GM18520 (cell line): Measurements from ENCODE around the gene SLC38A7.
A peak's percentile ranks its signal among the peaks of the same experiment; 100 is the strongest.
"Not testable (repeated sequence)": the region's sequence is repeated elsewhere in the genome, so short reads cannot be mapped to it uniquely, and the experiment has no call there.

Experiments used
- ATAC-seq: cut with Tn5 transposase; IDR thresholded peaks from one replicate; pipeline ENCODE4 v1.9.1; 2021; ENCODE audit not compliant: unreplicated experiment

The SLC38A7 gene

DNA sequence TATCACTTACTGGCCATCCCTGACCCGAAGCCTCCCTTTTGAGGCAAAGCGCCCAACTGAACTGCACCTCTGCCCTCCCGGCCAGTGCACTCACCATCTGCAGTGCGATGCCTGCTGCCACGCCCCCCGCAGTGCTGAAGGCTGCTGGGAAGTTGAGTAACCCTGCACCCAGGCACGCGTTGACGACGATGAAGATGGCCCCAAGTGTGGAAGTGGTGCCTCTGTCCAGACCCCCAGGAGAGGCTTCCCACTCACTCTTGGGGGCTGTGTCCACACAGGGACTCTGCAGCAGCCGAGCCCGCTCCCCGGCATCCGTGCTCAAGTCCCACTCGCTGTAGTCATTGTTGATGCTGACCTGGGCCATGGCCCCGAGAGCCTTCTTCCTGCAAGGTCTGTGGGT is 4.8 kb downstream of the SLC38A7 start:
- no peak for ATAC-seq

DNA sequence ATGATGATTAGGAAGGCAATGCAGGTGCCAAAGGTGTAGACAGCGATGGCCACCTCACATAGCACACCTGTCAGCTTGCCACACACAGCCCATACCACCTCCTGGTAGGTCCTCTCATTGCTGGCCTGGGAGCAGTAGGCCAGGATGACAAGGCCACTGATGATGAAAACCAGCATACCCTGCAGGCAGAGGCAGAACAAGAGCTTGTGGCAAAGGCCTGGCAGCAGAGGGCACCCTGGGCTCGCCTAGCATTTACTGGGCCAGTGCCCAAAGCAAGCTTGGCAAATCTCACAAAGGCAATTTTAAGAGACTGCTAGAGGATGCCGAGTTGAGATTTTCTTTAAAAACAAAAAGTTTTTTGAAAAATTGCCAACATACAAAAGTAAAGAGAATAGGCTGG is 5.9 kb downstream of the SLC38A7 start:
- no peak for ATAC-seq

DNA sequence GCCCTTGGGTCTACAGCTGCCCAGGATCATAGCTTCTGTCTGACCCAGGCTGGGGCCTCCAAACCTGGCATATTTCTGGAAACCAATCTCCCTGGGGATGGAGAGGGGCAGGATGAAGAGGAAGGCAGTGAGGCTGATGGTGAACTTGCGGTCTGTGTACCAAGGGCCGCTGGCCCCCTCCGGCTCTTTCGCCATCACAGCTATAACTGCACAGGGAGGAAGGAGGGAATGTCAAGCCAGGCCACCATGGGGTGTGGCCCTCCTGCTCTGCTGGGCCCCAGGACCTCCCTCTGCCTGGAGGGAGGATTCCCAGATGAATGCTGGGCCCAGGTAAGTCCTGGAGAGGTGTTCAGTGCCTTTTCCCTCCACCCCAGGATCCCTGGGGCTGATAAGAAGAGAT is 6.3 kb downstream of the SLC38A7 start:
- ATAC-seq, result no peak

DNA sequence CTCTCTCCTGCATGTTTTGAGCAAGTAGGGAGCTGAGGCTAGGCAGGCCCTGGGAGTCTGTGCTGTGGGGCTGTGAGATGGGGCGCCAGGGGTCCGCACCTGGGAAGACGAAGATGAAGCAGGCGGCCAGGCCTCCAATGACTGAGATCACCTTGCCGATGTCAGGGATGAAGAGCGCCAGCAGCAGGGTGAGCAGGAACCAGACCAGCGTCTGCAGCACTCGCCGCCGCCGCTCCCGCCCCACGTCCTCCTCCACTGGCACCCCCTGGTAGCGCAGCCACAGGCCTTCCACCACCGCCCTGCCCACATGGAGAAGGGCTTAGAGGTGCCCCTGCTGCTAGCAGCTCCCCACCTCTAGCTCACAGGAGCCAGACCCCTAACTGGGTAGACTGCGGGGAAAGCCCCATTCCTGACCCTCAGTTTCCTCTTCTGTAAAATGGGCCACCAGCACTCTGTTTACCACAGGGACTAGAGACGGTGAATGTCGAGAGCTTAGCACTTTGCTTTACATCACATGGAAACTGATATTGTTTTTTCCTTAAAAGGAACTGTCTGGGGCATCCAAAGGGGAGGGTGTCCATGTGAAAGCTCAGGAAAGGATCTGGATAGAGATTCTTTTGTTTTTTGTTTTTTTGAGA is 13.5 kb downstream of the SLC38A7 start:
- no peak for ATAC-seq

DNA sequence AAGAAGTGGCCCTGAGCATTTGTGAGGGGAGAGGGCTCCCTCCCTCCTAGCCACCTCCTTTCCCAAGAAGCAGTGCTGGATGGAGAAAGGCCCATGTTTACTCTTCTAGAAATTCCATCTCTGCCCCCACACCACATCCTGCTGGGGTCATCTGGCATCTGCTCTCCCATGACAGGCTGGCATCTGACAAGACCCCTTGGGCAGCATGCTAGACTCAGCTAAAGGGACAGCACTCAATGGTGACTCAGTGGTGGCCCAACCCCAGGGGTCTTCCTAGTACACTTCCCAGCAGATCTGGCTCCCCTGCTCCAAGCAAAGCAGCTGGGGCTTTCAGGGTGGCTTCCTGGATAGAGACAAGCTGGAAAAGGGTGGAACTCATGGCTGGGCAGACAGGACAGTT is 14.4 kb downstream of the SLC38A7 start:
- no peak for ATAC-seq

DNA sequence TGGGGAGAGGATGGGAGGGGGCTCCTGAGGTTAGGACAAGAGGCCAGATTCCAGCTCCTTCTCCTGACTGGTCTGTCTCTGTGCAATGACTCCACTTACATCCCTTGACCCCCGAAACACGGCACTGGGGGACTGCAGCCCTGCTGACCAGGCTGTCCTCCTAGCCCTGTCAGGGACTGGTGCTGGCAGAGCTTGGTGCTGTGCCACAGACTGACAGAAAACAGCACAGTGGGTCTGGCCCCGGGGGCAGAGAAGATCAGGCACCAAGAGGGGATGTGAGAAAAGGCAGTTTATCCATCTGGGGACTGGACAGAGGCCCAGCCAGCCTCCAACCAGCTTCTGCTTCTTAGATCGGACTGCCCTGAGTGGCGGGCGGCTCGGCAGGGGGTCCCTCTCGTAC is 19.4 kb downstream of the SLC38A7 start:
- no peak for ATAC-seq

DNA sequence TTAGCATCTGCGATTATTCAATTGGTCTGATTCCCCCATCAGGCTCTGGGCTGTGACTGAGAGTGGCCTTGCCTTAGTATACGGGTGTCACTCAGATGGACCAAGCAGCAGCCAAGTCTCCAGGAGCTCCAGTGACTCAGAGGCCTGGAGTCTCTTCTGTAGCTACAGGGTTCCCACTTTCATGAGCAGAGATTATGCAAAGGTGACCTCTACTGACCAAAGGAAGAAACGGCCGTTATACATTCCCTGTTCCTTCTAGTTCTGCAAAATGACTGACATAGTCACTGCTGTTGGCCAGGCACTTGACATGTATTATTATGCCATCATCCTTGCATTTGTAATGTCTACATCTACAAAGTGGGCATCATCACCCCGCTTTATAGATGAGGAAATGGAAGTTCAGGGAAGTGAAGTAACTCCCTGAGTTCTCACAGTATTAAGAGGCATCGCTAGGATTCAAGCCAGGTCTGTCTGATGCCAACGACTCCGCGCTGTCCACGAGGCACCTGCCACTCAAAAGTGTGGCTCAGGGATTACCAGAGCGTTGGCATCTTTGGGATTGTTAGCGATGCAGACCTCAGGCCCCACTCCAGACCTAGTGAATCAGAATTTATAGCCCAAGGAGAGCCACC is 23.3 kb downstream of the SLC38A7 start:
- ATAC-seq, result peak; percentile 84

DNA sequence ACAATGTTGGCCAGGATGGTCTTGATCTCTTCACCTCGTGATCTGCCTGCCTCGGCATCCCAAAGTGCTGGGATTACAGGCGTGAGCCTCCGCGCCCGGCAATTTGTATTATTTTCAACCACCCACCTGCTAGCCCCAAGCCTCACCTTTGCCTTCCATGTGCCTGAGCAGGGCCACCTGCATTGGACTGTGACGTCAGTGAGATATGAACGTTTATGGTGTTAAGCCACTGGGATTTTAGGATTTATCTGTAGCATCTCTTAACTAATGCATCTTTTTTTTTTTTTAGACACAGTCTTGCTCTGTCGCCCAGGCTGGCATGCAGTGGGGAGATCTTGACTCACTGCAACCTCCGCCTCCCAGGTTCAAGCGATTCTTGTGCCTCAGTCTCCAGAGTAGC is 24.7 kb downstream of the SLC38A7 start:
- ATAC-seq, result not testable (repeated sequence)

DNA sequence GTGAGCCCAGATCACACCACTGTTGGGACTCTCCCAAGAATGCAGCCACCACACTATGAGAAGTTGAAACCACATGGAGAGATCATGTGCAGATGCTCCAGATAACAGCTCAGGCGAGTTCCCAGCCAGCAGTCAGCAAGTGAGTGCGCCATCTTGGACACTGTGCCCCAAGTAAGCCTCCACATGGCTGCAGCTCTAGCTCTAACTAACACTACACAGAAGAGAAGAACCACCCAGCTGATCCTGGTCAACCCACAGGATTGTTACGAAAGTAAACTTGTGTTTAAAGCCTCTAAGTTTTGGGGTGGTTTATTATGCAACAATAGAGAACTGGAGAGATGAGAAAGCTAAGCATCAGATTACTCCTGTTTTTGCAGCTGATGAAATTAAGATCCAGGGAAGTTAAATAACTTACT is 25.8 kb downstream of the SLC38A7 start:
- no peak for ATAC-seq

DNA sequence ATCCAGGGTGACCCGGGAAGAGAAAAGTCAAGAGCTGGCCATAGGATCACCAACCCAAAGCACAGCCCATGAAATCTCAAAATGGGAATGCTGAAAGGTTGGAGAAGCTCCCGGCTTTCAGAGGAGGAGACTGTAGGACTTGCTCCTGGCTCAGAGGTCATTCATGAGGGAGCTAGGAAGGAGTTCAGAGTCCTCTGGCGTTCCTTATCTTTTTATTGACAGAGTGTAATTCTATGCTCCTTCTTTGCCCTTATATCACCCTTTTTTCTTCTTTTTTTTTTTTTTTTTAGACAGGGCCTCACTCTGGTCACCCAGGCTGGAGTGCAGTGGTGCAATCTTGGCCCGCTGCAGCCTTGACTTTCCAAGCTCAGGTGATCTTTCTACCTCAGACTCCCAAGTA is 27.7 kb downstream of the SLC38A7 start:
- no peak for ATAC-seq

DNA sequence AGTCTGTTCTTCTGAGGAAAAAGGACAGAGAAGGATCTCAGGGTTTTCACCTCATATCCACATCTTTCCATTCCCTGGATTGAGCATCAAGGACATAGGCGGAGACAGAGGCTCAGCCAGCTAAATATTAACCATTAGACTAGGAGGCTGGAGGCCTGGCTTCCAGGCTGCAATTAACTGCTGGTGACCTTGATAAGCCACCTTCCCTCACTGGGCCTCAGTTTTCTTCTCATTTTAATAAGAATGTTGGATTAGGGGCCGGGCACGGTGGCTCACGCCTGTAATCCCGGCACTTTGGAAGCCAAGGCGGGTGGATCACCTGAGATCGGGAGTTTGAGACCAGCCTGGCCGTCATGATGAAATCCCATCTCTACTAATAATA is 29.4 kb downstream of the SLC38A7 start:
- no peak for ATAC-seq

DNA sequence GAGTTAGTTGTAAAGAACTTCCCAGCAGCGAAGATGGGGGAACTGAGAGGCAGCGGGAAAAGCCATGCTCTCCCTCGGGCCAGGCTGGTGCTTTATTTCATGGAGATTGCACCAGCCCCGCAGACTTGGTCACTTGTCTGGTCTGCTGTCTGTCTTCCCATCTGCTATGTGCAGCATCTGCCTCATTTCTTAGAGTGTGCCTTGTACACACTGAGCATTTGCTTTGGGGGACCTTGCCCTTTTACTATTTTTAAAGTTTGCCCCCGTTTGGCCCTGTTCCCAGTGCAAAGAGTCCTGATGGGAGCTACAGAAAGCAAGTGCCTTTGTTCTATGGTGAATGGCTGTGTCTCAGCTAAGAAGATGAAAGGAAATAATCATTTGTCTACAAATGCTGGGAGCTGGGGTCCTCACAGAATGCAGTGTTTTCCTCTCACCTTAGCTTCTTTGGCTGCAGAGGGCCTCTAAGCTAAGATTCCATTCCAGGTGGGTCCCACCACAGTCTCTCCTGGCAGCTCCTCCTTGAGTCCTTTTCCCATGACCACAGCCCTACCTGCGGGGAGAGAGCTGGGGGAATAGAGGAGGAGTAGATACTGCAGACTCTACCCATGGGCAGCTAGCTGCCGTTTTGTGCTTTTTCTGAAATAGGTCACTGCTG is 29.9 kb downstream of the SLC38A7 start:
- ATAC-seq, result no peak

DNA sequence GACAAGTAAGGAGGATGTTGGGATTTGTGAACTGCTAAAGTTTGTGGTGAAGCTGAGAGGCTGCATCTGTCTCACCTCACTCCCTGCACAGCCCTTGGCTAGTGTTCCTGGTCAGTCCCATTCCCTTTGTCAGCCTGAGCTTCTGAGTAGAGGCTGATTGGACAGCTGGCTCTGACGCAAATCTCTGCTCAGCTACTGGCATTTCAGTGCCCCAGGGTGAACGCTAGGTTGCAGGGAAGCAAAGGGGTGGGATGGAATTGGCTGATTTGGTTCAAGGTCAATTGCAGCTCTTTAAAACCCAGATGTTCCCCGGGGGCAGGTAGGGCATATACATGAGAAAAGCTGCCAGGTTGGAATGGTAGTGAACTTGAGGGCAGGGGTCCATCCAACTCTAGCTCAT is 31.8 kb downstream of the SLC38A7 start:
- ATAC-seq, result no peak

DNA sequence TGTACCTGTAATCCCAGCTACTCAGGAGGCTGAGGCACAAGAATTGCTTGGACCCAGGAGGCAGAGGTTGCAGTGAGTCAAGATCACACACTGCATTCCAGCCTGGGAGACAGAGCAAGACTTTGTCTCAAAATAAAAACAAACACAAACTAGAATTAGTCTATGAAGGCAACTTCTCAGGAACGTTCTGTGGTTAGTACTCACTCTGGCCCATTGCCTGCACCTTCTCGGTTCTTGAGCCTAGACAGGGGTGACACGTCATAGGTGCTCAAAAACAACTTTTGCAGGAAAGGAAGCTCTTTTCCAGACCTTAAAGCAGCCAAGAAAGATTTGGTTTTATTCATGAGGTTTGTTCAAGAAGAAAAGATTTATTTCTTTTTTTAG is 32.6 kb downstream of the SLC38A7 start:
- no peak for ATAC-seq

DNA sequence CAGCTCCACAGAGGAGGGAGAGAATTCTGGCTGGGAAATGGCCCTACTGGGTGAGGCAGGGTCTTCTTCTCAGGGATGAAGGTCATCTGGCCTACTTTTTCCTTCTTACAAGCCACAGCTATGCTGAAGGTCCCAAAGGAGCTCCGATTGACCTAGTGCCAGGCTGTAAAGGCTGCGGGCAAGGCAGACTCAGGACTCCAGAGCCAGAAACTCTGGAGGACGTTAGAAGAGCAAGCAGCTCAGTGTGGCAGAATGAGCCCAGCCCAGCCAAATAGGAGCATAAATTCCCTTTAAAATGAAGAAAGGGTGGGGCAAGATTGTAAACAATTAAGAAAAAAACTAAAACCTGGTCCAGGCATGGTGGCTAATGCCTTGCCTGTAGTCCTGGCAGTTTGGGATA is 34.9 kb downstream of the SLC38A7 start:
- ATAC-seq, result no peak

DNA sequence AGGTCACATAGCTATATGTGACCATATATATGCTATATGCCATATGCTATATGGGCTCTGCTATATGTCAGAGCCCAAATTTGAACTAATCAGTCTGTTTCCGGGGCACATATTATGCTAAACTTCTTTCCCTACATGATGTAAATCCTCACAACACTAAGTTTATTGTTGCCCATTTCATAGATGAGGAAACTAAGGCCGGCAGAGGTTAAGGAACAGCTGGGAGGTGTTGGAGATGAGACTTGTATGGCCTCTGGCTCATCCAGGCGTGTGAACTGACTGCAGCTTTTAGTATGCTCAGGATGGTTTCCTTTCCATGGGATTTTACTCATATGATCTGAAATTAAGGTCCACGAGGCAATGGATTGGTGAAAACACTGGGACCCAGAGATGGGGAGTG is 37.5 kb downstream of the SLC38A7 start:
- no peak for ATAC-seq

DNA sequence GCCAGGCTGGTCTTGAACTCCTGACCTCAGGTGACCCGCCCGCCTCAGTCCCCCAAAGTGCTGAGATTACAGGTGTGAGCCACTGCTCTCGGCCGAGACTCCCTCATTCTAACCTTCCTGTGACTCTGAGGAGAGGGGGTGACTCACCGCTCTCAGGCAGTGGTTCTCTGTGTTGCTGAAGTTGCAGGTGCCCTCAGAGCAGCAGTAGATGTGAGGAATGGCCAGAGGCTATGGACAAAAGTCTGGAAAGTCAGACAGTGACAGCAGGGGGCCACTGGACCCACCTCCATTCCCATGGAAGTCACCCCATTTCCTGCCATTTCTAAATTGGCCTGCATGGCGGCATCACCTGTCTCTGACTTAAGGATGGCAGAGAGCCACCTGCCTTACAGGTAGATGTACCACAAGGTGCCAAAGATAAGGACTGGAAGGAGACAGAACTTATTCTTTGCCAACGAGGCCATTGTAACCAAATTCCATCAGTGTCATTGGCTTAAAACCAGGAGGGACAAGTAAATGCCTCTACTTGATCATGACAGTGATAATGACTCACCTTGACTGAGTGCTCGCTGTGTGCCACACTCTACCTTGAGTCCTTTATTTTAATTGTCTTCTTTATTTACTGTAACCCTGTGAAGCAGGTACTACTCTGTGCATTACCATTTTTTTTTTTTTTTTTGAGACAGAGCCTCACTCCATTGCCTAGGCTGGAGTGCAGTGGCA is 39.6 kb downstream of the SLC38A7 start:
- no peak for ATAC-seq

DNA sequence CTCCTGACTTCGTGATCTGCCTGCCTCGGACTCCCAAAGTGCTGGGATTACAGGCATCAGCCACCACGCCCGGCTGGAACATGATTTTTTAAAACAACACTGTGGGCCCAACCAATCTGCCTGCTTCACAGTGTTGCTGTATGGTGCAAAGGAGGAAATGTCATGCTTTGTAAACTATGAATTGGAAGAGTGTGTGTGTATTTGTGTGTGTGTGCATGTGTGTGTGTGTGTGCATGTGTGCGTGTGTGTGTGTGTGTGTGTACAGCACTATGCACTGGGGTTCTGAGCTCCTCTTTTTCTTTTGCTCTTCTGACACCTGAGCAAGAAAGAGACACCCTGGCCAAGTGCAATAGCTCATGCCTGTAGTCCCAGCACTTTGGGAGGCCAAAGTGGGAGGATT is 40.5 kb downstream of the SLC38A7 start:
- no peak for ATAC-seq

DNA sequence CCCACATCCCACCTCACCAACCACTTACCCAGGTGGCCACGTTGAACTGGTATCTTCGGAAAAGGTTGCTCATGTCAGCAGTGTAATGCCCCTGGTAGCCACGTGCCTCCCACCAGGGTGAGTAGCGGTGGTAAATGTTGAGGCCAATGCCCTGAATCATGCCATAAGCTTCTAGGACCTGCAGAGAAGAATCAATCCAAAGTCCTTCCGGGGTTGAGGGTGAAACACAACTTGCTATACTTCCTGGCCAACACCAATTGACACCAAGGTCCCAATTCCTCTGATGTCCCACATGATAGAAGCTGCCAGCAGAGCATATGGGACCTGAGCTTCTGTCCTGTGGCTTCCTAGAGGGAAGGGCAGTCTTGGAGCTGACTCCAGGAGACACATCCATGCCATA is 43.6 kb downstream of the SLC38A7 start:
- no peak for ATAC-seq

DNA sequence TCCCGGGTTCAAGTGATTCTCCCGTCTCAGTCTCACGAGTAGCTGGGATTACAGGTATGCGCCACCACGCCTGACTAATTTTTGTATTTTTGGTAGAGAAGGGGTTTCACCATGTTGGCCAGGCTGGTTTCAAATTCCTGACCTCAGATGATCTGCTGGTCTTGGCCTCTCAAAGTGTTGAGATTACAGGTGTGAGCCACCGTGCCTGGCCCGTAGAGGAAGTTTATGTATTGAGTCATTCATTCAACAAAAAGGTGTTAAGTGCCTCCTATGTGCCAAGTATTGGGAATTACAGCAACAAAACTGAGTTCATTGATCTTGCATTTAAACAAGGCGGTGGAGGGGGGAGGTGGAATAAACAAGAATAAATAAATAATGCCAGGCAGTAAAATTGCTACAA is 44.7 kb downstream of the SLC38A7 start:
- ATAC-seq, result no peak

DNA sequence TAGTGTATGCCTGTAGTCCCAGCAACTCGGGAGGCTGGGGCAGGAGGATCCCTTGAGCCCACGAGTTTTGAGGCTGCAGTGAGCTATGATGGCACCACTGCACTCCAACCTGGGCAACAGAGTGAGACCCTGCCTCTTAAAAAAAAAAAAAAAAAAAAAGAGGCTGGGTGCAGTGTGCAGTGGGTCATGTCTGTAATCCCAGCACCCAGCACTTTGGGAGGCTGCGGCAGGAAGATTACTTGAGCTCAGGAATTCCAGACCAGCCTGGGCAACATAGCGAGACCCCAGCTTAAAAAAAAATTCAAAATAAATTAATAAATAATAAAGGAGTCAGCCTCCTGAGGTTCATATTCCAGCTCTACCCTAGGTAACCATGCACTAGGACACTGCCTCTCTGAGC is 45.3 kb downstream of the SLC38A7 start:
- ATAC-seq, result no peak
